NT2/D1 (cell line): Measurements from ENCODE around the gene SCRT2.

Experiments
- DNase-seq: peaks from one replicate; pipeline ENCODE4 v3.0.0-alpha.2; 2011; ENCODE audit warnings: low read depth, low spot score
- H3K27me3 ChIP-seq: 2 replicates; pipeline ENCODE4 v1.6.0; 2011; ENCODE audit warnings: mild to moderate bottlenecking; ENCODE audit not compliant: insufficient read length, insufficient read depth
- H3K36me3 ChIP-seq: 2 replicates; pipeline ENCODE4 v1.6.1; 2011; ENCODE audit warnings: mild to moderate bottlenecking, low read length, mixed read lengths; ENCODE audit not compliant: insufficient read depth, insufficient read length
- H3K4me1 ChIP-seq: 2 replicates; pipeline ENCODE4 v1.5.1; 2011; ENCODE audit not compliant: insufficient read depth, insufficient read length
- H3K4me3 ChIP-seq: 2 replicates; pipeline ENCODE4 v1.5.1; 2011; ENCODE audit warnings: low read depth; ENCODE audit not compliant: insufficient read length
- H3K9ac ChIP-seq: 2 replicates; pipeline ENCODE4 v1.6.0; 2011; ENCODE audit warnings: low read depth; ENCODE audit not compliant: insufficient read length
- H3K9me3 ChIP-seq: 2 replicates; pipeline ENCODE4 v1.5.1; 2011; ENCODE audit warnings: mild to moderate bottlenecking, low read length; ENCODE audit not compliant: insufficient read depth
- SUZ12 ChIP-seq: IDR thresholded peaks from 2 replicates; pipeline ENCODE4 v1.6.1; 2011; ENCODE audit not compliant: insufficient read length, insufficient read depth; ENCODE audit errors: extremely low read depth
- YY1 ChIP-seq: IDR thresholded peaks from 2 replicates; pipeline ENCODE4 v1.6.1; 2011; ENCODE audit not compliant: insufficient read length, insufficient read depth
- ZNF274 ChIP-seq: IDR thresholded peaks from 2 replicates; pipeline ENCODE4 v1.6.1; 2011; ENCODE audit warnings: mild to moderate bottlenecking, low read depth, low read length

Gene SCRT2

GRCh38 chr20:631101-631500 is 44.5 kb downstream of the SCRT2 start:
- Histone ChIP-seq H3K4me1 (peaks cover 4% of the 10 kb centered on the region), H3K9me3 (no peaks in the 10 kb centered on the region), H3K27me3 (no peaks in the 10 kb centered on the region), H3K9ac (no peak overlapping the region), H3K36me3 (no peaks in the 10 kb centered on the region), H3K4me3 (no peak overlapping the region)
- DNase-seq, result no peak
- TF ChIP-seq ZNF274, result no peak
- TF ChIP-seq YY1, result no peak
- TF ChIP-seq SUZ12, result no peak

GRCh38 chr20:626579-626978 is 49.0 kb downstream of the SCRT2 start:
- Histone ChIP-seq H3K27me3 (no peaks in the 10 kb centered on the region), H3K4me3 (no peak overlapping the region), H3K36me3 (no peaks in the 10 kb centered on the region), H3K9me3 (no peaks in the 10 kb centered on the region), H3K9ac (no peak overlapping the region), H3K4me1 (peaks cover 4% of the 10 kb centered on the region)
- no peak for TF ChIP-seq SUZ12
- TF ChIP-seq YY1, result no peak
- TF ChIP-seq ZNF274, result no peak
- DNase-seq, result no peak

GRCh38 chr20:625360-625932 is 50.2 kb downstream of the SCRT2 start:
- H3K27me3 ChIP-seq, result no peaks in the 10 kb centered on the region
- no peak for DNase-seq
- no peaks in the 10 kb centered on the region for H3K9me3 ChIP-seq
- H3K9ac ChIP-seq, result no peak overlapping the region
- no peaks in the 10 kb centered on the region for H3K36me3 ChIP-seq
- no peak overlapping the region for H3K4me3 ChIP-seq
- H3K4me1 ChIP-seq, result peaks cover 4% of the 10 kb centered on the region
- TF ChIP-seq YY1 (no peak), ZNF274 (no peak), SUZ12 (no peak)

GRCh38 chr20:623704-624103 is 51.9 kb downstream of the SCRT2 start:
- 0 out of 2 replicates have a peak, but pooled peaks cover 1% of the 10 kb centered on the region for H3K9me3 ChIP-seq
- no peak for DNase-seq
- H3K27me3 ChIP-seq, result no peaks in the 10 kb centered on the region
- no peak overlapping the region for H3K4me3 ChIP-seq
- no peak for TF ChIP-seq ZNF274
- no peaks in the 10 kb centered on the region for H3K36me3 ChIP-seq
- H3K4me1 ChIP-seq, result peaks cover 6% of the 10 kb centered on the region
- H3K9ac ChIP-seq, result no peak overlapping the region

- Histone ChIP-seq H3K4me3 (no peak overlapping the region), H3K27me3 (no peaks in the 10 kb centered on the region)
- no peak for TF ChIP-seq ZNF274
- no peak for TF ChIP-seq YY1
- TF ChIP-seq SUZ12, result no peak
These were observed 52.6 kb downstream of the SCRT2 start for GRCh38 chr20:623021-623420.

GRCh38 chr20:622161-622560 is 53.4 kb downstream of the SCRT2 start:
- Histone ChIP-seq H3K9ac (no peak overlapping the region), H3K27me3 (no peaks in the 10 kb centered on the region)

More at GRCh38 chr20:623021-623420, 52.6 kb downstream of the SCRT2 start:
- Histone ChIP-seq H3K4me1 (peaks cover 6% of the 10 kb centered on the region), H3K9ac (peak overlapping the region; percentile 3), H3K36me3 (no peaks in the 10 kb centered on the region), H3K9me3 (peaks cover 8% of the 10 kb centered on the region)
- DNase-seq, result no peak

GRCh38 chr20:621125-621756 is 54.4 kb downstream of the SCRT2 start:
- DNase-seq, result peak; percentile 68
- H3K9me3 ChIP-seq, result peaks cover 15% of the 10 kb centered on the region
- no peaks in the 10 kb centered on the region for H3K27me3 ChIP-seq
- H3K4me1 ChIP-seq, result peaks cover 8% of the 10 kb centered on the region
- no peak for TF ChIP-seq YY1
- TF ChIP-seq ZNF274, result no peak
- TF ChIP-seq SUZ12, result no peak
- no peaks in the 10 kb centered on the region for H3K36me3 ChIP-seq
- H3K4me3 ChIP-seq, result no peak overlapping the region
- H3K9ac ChIP-seq, result no peak overlapping the region

More at GRCh38 chr20:622161-622560, 53.4 kb downstream of the SCRT2 start:
- no peak overlapping the region for H3K4me3 ChIP-seq
- DNase-seq, result no peak
- H3K4me1 ChIP-seq, result peaks cover 6% of the 10 kb centered on the region
- H3K9me3 ChIP-seq, result peaks cover 15% of the 10 kb centered on the region
- TF ChIP-seq ZNF274, result no peak
- TF ChIP-seq SUZ12, result no peak
- TF ChIP-seq YY1, result no peak
- no peaks in the 10 kb centered on the region for H3K36me3 ChIP-seq
